HPDE6-E6E7 (cell line): ENCODE results near the gene HDDC3.
A peak's percentile ranks its signal among the peaks of the same experiment; 100 is the strongest.
"Not testable (repeated sequence)": the region's sequence is repeated elsewhere in the genome, so short reads cannot be mapped to it uniquely, and the experiment has no call there.

Experiments
- DNase-seq: peaks from one replicate; pipeline ENCODE4 v3.0.0; 2011; ENCODE audit warnings: missing footprints; ENCODE audit errors: extremely low spot score

The HDDC3 gene

DNA sequence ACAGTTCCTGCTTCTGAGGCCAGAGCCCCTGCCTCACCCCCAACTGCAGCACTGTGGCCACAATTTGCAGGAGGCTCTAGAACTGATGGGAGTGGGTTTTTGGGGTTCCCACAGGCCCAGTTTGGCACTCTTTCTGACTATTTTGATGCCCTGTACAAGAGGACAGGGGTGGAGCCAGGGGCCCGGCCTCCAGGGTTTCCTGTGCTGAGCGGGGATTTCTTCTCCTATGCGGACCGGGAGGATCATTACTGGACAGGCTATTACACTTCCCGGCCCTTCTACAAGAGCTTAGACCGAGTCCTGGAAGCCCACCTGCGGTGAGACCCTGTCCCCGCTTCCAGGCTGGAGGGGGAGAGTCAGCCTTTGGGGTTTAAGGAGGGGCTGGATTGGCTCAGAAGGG, 22.4 kb downstream of the HDDC3 start:
- DNase-seq, result no peak

DNA sequence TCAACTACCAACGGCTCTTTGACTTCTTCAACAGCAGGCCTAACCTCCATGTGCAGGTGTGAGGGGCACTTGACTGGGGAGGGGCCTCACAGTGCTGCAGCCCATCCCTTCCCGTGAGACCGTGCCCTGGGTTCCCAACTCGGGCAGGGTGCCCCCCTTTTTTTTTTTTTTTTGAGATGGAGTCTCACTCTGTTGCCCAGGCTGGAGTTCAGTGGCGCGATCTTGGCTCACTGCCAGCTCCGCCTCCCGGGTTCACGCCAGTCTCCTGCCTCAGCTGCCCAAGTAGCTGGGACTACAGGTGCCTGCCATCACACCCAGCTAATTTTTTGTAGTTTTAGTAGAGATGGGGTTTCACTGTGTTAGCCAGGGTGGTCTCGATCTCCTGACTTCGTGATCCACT, 22.9 kb downstream of the HDDC3 start:
- not testable (repeated sequence) for DNase-seq

DNA sequence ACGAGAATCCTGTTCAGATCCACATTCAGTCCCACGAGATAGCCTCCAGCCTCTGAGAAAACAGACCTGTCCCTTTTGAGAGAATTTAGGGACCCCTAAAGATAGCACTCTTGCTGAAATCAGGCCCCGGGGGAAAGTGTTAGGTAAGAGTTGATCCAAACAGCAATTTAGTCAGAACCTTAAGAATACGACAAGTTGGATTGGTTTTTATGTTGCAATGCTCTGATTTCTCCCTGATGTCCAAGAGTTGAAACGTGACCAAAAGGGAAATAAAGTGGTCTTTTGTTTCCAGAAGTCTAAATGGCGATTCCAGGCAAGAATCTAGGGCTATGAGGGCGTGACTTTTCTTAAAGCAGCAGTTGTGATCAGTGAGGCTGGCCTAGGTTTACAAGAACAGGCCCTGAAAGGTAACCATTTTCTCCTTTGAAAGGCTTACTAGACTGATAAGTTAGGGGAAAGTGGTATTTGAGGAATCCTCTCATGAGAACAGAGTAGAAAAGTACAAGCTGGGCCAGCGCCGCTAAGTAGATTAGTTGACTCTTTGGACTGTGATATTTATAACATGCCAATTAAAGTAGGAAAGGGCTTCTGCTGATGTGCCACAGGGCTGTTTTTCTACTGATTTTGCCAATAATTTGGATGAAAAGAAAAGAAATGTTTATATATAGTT, 24.4 kb downstream of the HDDC3 start:
- no peak for DNase-seq

DNA sequence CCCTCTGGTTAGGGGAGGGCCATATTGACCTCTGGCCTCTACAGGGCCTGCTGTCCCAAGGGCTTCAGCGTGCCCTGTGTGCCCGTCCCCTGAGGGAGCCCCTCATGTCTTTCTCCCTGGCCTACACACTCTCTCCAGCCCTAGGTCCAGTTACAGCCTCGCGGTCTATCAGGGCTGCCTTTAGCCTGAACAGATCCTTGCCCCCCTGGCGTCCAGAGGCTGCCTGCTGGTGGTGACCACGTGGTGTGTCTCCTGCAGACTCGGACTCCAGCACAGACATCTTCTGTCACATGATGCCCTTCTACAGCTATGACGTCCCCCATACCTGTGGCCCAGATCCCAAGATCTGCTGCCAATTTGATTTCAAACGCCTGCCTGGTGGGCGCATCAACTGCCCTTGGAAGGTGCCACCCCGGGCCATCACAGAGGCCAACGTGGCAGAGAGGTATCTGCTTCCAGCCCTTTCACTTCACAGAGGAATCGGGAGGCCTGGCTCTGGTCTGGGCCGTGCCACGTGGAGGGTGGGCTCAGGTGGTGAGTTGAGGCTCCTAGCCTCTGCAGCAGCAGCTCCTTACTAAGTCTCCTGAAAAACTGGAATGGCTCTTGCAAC, 25.2 kb downstream of the HDDC3 start:
- DNase-seq, result no peak

DNA sequence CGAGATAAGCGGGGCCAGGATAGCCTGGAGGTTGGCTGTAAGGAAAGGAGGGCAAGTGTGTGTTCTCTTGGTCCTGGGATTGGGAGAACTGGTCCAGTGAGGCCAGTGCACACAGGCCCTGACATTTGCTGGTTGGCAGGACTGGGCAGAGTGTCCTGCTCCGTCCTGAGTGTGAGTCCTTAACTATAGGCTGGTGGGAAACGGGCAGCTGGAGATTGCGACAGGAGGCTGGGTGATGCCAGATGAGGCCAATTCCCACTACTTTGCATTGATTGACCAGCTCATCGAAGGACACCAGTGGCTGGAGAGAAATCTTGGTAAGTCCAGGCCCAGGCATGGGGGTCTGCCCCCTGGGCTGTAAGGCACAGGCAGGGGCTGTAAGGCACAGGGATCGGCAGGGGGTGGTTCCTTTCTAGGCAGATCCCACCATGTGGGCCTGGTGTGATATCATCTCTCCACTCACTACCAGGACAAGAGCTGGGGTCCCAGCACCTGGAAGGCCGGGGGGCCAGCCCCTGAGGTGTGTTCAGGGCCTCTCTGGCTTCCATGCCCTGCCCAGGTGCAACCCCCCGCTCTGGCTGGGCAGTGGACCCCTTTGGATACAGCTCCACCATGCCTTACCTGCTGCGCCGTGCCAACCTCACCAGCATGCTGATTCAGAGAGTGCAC, 26.0 kb downstream of the HDDC3 start:
- no peak for DNase-seq

DNA sequence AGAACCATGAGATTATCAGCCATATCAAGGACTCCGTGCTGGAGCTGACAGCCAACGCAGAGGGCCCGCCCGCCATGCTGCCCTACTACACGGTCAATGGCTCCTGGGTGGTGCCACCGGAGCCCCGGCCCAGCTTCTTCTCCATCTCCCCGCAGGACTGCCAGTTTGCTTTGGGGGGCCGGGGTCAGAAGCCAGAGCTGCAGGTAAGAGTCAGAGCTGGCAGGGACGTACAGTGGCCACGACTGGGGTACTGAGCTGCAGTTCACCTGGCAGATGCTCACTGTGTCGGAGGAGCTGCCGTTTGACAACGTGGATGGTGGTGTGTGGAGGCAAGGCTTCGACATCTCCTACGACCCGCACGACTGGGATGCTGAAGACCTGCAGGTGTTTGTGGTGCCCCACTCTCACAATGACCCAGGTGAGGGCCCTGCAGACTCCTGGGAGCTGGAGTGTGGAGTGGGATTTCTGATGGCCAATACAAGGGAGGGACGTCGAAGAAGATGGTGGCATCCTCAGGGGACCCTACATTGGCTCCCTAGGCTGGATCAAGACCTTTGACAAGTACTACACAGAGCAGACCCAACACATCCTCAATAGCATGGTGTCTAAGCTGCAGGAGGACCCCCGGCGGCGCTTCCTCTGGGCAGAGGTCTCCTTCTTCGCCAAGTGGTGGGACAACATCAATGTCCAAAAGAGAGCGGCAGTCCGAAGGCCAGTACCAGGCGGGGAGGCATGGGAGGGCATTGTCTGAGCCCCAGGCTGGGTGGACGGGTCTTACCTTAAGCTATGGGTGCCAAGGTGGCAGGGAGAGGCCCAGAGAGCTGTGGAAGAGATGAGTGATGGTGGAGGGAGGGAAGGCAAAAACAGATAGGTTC, 26.8 kb downstream of the HDDC3 start:
- no peak for DNase-seq

DNA sequence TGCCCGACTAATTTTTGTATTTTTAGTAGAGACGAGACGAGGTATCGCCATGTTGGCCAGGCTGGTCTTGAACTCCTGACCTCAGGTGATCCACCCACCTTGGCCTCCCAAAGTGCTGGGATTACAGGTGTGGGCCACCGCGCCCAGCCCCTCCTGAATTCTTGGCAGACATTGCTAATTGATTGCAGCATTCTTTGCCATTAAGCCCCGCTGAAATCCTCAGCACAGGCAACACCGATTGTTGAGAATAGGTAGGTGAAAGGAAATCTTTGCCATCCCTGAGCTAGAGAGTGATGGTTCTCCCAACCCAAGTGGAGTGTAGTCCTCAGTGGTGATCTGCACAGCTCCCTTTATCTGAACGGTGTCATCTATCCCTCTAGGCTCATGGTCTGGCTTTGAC, 27.6 kb downstream of the HDDC3 start:
- no peak for DNase-seq

DNA sequence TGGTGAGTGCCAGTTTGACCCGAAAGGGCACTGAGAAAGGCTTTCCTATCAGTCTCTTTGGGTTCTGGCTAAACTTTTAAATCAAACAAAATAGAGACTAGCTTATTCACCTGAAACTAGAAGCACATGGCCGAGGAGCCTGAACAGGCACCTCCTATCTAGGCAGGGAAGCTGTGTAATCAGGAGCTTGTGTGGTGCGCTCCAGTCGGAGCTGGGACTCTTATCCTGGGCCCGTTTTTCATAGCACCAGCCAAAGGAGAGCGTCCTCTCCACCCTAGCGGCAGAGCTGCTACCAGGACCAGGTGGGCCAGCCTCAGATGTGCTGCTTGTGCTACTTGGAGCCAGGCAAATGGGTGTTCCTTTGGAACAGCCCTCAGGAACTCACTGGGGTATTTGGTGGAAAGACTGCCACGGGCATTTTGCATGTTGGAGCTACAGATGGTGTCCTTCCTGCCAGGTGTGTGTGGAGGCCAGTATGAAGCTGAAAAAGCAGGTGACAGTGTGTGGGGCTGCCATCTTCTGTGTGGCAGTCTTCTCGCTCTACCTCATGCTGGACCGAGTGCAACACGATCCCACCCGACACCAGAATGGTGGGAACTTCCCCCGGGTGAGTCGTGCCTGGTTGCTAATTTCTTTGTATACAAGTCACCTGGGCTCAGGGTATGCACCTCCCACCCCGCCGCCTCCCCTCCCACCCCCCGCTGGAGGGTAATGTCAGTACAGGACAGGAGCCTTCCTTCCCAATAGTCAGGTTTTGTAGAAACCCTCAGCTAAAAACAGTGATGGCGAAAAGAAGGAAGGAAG, 28.4 kb downstream of the HDDC3 start:
- DNase-seq, result no peak

DNA sequence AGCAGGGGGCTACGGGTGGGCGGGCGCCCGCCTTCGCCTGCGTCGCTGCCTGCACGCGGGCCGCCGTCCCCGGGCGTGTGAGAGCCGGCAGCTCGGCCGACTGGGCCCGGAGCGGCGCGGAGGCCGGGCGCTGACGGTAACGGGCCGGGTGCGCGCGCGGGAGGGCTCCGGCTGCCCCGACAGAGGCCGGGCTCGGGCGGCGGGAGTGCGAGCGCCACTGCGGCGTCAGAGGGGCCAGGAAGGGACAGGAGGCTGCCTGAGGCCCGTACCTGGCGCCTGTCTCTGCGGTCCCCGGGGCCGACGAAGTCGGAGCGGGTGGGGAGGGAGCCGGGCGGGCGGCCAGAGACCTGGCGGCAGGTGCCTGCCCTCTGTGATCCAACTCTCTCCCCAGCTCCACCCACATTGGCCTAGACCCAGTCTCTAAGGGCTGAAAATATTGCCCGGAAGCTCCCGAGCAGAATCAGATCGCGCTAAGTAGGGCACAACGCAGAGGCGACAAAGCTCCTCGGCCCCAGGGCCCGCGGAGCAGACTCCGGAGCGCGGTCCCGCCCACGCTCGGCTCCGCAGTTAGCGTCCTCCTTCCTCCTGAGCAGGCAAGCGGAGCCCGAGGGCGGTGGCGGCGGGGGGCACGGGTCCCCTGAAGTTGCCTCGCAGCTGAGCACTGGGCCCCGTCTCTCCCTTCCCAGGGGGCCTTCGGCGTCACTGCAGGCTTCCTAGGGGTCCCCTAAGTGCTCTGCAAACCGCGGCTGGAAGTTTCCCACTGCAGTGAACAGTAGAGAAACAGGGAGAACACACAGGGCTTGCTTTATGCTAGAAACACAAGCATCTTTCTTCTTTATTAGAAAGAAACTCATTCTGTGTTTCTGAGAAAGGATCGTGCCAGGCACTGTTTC, 29.3 kb downstream of the HDDC3 start, which contains the start of gene MAN2A2:
MAN2A2 (plus strand) TSS at position 463 of the 893 bp plus-strand sequence. CDS start 906 bp downstream, outside the sequence.
- DNase-seq, result peak; percentile 45

DNA sequence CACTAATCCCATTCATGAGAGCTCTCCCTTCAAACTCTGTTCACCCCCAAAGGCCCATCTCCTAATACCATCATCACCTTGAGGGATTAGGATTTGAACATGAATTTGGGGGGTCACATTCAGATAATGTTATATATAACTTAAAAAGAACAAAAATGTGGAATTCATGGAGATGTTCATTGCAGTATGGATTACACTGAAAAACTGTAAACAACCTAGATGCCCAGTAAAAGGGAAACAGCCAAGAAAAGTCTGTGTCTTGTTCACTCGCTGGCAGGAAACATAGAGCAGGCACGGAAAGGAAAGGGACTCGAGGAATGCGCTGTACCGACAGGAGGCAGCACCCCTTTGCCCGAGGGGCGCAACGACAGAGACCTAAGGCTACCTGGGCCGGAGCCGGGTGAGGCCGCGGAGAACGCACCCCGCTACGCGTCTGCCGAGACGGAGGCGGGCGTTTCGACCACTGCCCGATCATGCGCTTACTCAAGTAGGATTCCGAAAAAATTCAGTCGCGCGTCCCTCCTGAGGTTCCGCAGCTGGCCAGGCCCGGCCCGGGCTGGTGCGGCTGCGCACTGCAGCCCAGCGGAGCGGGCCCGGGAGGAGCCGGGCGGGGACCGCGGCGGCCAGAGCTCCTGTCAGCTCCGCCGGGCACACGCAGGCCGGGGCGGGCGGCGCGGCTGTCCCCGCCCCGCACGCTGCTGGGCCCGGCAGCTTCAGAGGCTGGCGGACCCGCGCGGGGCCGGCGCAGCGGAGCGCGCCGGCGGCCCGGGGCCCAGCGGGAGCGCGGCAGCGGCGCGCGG, 30.1 kb downstream of the HDDC3 start:
- peak; percentile 96 for DNase-seq

DNA sequence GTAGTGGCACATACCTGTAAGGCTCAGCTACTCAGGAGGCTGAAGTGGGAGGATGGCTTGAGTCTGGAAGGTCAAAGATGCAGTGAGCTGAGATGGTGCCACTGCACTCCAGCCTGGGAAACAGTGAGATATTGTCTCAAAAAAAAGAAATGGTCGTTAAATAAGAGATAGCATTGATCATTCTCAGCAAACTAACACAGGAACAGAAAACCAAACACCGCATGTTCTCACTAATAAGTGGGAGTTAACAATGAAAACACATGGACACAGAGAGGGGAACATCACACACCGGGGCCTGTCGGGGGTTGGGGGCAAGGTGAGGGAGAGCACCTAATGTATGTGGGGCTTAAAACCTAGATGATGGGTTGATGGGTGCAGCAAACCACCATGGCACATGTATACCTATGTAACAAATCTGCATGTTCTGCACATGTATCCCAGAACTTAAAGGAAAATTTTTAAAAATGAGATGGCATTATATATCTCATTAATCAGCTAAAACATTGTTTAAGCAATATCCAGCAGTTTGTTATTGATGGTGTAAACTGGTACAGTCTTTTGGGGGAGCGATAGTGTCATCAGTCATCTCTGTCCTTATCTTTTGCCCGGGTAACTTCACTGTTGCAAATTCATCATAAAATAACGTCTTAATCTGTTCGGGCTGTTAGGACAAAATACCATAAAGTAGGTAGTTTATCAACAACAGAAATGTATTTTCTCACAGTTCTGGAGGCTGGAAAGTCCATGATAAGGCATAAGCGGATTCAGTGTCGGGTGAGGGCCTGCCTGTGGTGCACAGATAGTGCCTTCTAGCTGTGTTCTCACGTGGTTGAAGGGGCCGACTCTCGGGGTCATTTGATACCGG, 30.9 kb downstream of the HDDC3 start:
- DNase-seq, result no peak

DNA sequence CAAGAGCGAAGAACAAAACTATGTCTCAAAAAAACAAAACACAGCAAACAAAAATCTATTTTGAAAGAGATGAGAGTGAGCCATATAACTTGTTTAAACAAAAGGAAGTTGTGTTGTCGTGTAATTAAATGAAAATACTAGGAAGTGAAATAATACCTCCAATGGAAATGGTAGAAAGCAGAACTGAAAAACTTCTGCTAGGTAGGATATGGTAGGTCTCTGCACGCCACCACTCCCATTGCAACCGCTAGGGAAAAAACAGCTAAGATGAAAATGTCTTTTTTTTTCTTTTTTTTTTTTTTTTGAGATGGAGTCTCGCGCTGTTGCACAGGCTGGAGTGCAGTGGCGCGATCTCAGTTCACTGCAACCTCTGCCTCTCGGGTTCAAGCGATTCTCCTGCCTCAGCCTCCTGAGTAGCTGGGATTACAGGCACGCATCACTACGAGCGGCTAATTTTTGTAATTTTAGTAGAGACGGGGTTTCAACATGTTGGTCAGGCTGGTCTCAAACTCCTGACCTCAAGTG, 35.2 kb downstream of the HDDC3 start:
- not testable (repeated sequence) for DNase-seq

DNA sequence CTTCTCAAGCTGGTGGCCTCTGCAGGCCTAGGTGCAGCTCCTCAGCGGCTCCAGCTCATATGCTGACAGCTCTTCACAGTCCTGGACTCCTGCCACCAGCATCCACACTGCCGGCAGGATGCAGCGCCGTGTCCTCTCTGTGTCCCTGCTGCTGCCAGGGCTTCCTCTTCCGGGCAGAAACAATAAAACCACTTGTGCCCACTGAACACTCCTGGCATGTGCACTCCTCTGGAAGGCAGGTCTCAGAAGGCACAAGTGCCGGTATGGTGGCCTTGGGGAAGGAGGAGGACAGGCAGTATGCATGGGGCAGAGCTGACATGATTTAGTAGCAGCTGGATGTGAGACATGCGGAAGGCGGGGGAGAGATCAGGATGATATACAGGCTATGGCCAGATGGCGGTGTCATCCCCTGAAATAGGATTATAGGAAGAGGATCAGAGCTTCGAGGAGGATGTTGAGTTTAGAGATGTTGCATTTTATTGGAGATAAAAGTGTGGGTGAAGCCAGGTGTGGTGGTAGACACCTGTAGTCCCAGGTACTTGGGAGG, 36.7 kb downstream of the HDDC3 start:
- no peak for DNase-seq

DNA sequence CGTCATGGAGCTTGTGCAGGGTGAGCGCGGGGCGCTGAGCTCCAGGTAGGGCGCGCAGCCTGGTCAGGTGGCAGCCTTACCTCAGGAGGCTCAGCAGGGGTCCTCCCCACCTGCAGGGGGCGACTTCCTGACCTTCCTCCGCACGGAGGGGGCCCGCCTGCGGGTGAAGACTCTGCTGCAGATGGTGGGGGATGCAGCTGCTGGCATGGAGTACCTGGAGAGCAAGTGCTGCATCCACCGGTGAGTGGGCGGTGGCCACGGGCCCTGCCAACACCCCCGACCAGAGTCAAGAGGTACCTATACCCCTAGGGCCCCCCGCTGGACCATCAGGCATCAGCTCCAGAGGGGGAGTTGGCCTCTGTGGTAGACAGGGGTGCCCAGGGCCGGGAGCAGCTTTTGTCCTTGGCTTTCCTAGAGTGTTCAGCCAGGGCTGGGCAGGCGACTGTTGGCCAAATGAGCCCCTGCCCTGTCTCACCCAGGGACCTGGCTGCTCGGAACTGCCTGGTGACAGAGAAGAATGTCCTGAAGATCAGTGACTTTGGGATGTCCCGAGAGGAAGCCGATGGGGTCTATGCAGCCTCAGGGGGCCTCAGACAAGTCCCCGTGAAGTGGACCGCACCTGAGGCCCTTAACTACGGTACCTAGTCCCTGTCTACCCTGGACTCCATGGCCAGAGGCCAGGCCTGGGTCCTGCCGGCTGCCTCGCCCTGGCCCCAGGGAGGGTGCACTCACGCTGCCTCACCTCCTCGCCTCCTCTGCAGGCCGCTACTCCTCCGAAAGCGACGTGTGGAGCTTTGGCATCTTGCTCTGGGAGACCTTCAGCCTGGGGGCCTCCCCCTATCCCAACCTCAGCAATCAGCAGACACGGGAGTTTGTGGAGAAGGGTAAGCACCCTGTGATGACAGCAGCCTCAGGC, 38.9 kb downstream of the HDDC3 start:
- DNase-seq, result no peak

DNA sequence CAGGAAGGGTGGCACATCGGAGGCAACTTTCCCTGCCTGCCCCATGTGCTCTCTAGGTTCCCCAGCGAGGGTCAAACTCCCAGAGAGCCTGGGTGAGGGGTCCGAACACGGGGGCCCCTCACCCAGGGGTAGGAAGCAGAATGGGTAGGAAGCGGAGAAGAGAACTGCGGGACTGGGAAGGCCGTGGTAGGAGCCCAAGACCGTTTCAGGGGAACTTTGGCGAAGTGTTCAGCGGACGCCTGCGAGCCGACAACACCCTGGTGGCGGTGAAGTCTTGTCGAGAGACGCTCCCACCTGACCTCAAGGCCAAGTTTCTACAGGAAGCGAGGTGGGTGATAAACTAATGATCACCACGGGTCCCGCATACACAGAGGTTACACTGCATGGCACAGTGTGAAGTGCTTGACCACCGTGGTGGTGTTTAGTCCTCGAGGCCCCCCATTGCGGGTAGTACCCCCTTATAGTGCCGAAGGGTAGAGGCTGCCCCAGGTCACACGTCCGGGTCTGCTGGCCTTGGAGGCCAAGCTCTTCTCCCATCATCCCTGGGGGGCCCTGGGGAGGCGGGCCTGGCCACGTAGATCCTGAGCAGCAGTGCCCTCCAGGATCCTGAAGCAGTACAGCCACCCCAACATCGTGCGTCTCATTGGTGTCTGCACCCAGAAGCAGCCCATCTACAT, 39.7 kb downstream of the HDDC3 start:
- DNase-seq, result no peak

DNA sequence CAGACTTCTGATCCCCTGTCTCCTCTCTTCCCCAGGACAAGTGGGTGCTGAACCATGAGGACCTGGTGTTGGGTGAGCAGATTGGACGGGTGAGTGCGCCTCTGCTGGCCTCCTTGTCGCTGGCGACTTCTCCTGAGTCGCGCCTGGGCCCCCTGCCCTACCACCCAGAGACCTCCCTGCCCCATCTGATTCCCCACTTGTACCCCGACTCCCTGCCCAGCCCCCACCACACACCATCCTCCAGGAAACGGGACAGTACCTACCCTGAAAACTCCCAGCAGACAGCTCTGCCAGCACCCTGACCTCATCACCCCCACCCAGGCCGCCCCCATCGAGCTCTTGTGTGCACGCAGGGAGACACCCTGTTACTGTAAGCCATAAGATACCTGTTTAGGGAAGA, 40.3 kb downstream of the HDDC3 start:
- no peak for DNase-seq
